WTC11 (cell line): Measurements from ENCODE around the gene ECD. TPM values are rescaled to one million over a fixed set of nuclear protein-coding genes. Genes with fewer than 3 reads are reported as not detected.

ENCODE experiments used
- ATAC-seq: fragments of 200-7000 bp; cut with Tn5 transposase; 2 replicates; pipeline ENCODE4 v1.10.0; 2021; ENCODE audit warnings: mild to moderate bottlenecking, moderate library complexity
- CTCF ChIA-PET: fragments of 300-600 bp; sonication (Branson Sonifier 250); formaldehyde crosslinking; loops from one replicate; lab custom pipeline; 2021; ENCODE audit warnings: antibody characterized with exemption; lab: Charles Lee
- POLR2A ChIA-PET: fragments of 350-600 bp; sonication (Branson Sonifier 250); formaldehyde crosslinking; loops from one replicate; lab custom pipeline; 2021; ENCODE audit warnings: antibody characterized with exemption; lab: Charles Lee
- DNase-seq: peaks from one replicate; pipeline ENCODE4 v3.0.0; 2021; ENCODE audit warnings: low spot score
- H3K27ac Mint-ChIP-seq: 2 replicates; pipeline ENCODE4 v1.8.0; 2021; ENCODE audit warnings: mixed read lengths
- H3K27me3 Mint-ChIP-seq: 2 replicates; pipeline ENCODE4 v1.8.0; 2021; ENCODE audit warnings: low read depth, mild to moderate bottlenecking, moderate library complexity, mixed read lengths
- H3K36me3 Mint-ChIP-seq: 2 replicates; pipeline ENCODE4 v1.8.0; 2021; ENCODE audit warnings: mixed read lengths
- H3K4me1 Mint-ChIP-seq: 2 replicates; pipeline ENCODE4 v1.8.0; 2022; ENCODE audit warnings: mixed read lengths
- H3K4me3 Mint-ChIP-seq: 2 replicates; pipeline ENCODE4 v1.8.0; 2021; ENCODE audit warnings: mild to moderate bottlenecking, moderate library complexity, mixed read lengths
- H3K9me3 Mint-ChIP-seq: 2 replicates; pipeline ENCODE4 v1.8.0; 2021; ENCODE audit warnings: mixed read lengths
- ATF6 ChIP-seq: sonication (generic); formaldehyde crosslinking; IDR thresholded peaks from 2 replicates; pipeline ENCODE4 v1.8.1; 2023; ENCODE audit warnings: mild to moderate bottlenecking, missing genetic modification reagents
- ELF4 ChIP-seq: sonication (generic); formaldehyde crosslinking; IDR thresholded peaks from 2 replicates; pipeline ENCODE4 v1.8.1; 2022; ENCODE audit warnings: low read depth, mild to moderate bottlenecking, moderate library complexity, missing genetic modification reagents
- ERG ChIP-seq: fragments of 250-450 bp; sonication (Bioruptor Pico); IDR thresholded peaks from 2 replicates; pipeline ENCODE4 v1.8.0; 2021; ENCODE audit warnings: mild to moderate bottlenecking
- NFATC4 ChIP-seq: fragments of 250-450 bp; sonication (Bioruptor Pico); IDR thresholded peaks from 2 replicates; pipeline ENCODE4 v1.9.0; 2021; ENCODE audit warnings: mild to moderate bottlenecking
- OVOL2 ChIP-seq: fragments of 250-450 bp; sonication (Bioruptor Pico); IDR thresholded peaks from 2 replicates; pipeline ENCODE4 v1.9.0; 2021; ENCODE audit warnings: mild to moderate bottlenecking, borderline replicate concordance
- RELA ChIP-seq: sonication (generic); formaldehyde crosslinking; IDR thresholded peaks from 2 replicates; pipeline ENCODE4 v1.8.1; 2022; ENCODE audit warnings: missing genetic modification reagents, mild to moderate bottlenecking, borderline replicate concordance
- RORB ChIP-seq: fragments of 250-450 bp; sonication (Bioruptor Pico); IDR thresholded peaks from 2 replicates; pipeline ENCODE4 v1.9.0; 2021; ENCODE audit warnings: mild to moderate bottlenecking
- SP1 ChIP-seq: sonication (generic); formaldehyde crosslinking; conservative IDR thresholded peaks from 2 replicates; pipeline ENCODE4 v1.8.1; 2022; ENCODE audit warnings: missing genetic modification reagents
- TP53 ChIP-seq: sonication (generic); formaldehyde crosslinking; IDR thresholded peaks from 2 replicates; pipeline ENCODE4 v1.8.1; 2023; ENCODE audit warnings: mild to moderate bottlenecking, missing genetic modification reagents
- USF1 ChIP-seq: sonication (generic); formaldehyde crosslinking; IDR thresholded peaks from 2 replicates; pipeline ENCODE4 v1.8.0; 2022; ENCODE audit warnings: mild to moderate bottlenecking, missing genetic modification reagents
- ZBTB43 ChIP-seq: sonication (generic); formaldehyde crosslinking; IDR thresholded peaks from 2 replicates; pipeline ENCODE4 v1.8.1; 2023; ENCODE audit warnings: mild to moderate bottlenecking, missing genetic modification reagents
- ZNF121 ChIP-seq: sonication (generic); formaldehyde crosslinking; IDR thresholded peaks from 2 replicates; pipeline ENCODE4 v1.8.0; 2023; ENCODE audit warnings: missing genetic modification reagents
- ZNF138 ChIP-seq: sonication (generic); formaldehyde crosslinking; conservative IDR thresholded peaks from 2 replicates; pipeline ENCODE4 v1.8.1; 2022; ENCODE audit warnings: mild to moderate bottlenecking, moderate library complexity, missing genetic modification reagents
- ZNF416 ChIP-seq: fragments of 250-450 bp; sonication (Bioruptor Pico); IDR thresholded peaks from 2 replicates; pipeline ENCODE4 v1.9.0; 2021; ENCODE audit warnings: mild to moderate bottlenecking, inconsistent platforms
- total RNA-seq: library from RNA; stranded (reverse); gene quantifications from 3 replicates; pipeline ENCODE4 v1.2.3, GENCODE V29; 2021
- TF ChIP-seq, protein P1 (sequence below): sonication (generic); formaldehyde crosslinking; IDR thresholded peaks from 2 replicates; pipeline ENCODE4 v1.8.1; 2023; ENCODE audit warnings: mild to moderate bottlenecking, missing genetic modification reagents, borderline replicate concordance
- TF ChIP-seq, protein P2 (sequence below): sonication (generic); formaldehyde crosslinking; IDR thresholded peaks from 2 replicates; pipeline ENCODE4 v1.8.1; 2022; ENCODE audit warnings: mild to moderate bottlenecking, missing genetic modification reagents, moderate library complexity, borderline replicate concordance
- TF ChIP-seq, protein P3 (sequence below): sonication (generic); formaldehyde crosslinking; IDR thresholded peaks from 2 replicates; pipeline ENCODE4 v1.8.1; 2022; ENCODE audit warnings: missing genetic modification reagents, borderline replicate concordance
- TF ChIP-seq, protein P4 (sequence below): sonication (generic); formaldehyde crosslinking; IDR thresholded peaks from 2 replicates; pipeline ENCODE4 v1.8.0; 2023; ENCODE audit warnings: missing genetic modification reagents

ECD gene
- total RNA-seq, 1 experiment from 2014 or later: 38.2 TPM

GRCh38 chr10:73182568-73182967, 14.8 kb upstream of the ECD start:
- no peak overlapping the region for H3K4me3 Mint-ChIP-seq
- H3K36me3 Mint-ChIP-seq: peaks cover 20% of the 10 kb centered on the region
- CTCF ChIA-PET: interaction anchor here (0.7 kb wide), 1 partner anchor 1514 kb away, joined by 4 read pairs; no protein-coding TSS in a partner anchor
- TF ChIP-seq, protein P1, sequence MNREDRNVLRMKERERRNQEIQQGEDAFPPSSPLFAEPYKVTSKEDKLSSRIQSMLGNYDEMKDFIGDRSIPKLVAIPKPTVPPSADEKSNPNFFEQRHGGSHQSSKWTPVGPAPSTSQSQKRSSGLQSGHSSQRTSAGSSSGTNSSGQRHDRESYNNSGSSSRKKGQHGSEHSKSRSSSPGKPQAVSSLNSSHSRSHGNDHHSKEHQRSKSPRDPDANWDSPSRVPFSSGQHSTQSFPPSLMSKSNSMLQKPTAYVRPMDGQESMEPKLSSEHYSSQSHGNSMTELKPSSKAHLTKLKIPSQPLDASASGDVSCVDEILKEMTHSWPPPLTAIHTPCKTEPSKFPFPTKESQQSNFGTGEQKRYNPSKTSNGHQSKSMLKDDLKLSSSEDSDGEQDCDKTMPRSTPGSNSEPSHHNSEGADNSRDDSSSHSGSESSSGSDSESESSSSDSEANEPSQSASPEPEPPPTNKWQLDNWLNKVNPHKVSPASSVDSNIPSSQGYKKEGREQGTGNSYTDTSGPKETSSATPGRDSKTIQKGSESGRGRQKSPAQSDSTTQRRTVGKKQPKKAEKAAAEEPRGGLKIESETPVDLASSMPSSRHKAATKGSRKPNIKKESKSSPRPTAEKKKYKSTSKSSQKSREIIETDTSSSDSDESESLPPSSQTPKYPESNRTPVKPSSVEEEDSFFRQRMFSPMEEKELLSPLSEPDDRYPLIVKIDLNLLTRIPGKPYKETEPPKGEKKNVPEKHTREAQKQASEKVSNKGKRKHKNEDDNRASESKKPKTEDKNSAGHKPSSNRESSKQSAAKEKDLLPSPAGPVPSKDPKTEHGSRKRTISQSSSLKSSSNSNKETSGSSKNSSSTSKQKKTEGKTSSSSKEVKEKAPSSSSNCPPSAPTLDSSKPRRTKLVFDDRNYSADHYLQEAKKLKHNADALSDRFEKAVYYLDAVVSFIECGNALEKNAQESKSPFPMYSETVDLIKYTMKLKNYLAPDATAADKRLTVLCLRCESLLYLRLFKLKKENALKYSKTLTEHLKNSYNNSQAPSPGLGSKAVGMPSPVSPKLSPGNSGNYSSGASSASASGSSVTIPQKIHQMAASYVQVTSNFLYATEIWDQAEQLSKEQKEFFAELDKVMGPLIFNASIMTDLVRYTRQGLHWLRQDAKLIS: no peak
- TF ChIP-seq TP53 (CRISPR knock-in tag) (no peak), SP1 (CRISPR knock-in tag) (no peak), ERG (no peak)
- DNase-seq (no peak), ATAC-seq (no peak)
- POLR2A ChIA-PET: interaction anchor here (0.6 kb wide), 1 partner anchor 40 kb away, joined by 3 read pairs; no protein-coding TSS in a partner anchor
- H3K27ac Mint-ChIP-seq: no peak overlapping the region
- H3K27me3 Mint-ChIP-seq: no peaks in the 10 kb centered on the region
- H3K4me1 Mint-ChIP-seq: no peaks in the 10 kb centered on the region
- H3K9me3 Mint-ChIP-seq: peaks cover 5% of the 10 kb centered on the region

GRCh38 chr10:73174148-73174925, 6.5 kb upstream of the ECD start:
- Mint-ChIP-seq H3K36me3 (peaks cover 3% of the 10 kb centered on the region; the same call in 1 of the 2 replicates), H3K27ac (no peak overlapping the region), H3K9me3 (no peaks in the 10 kb centered on the region), H3K4me3 (no peak overlapping the region), H3K4me1 (no peaks in the 10 kb centered on the region), H3K27me3 (no peaks in the 10 kb centered on the region)
- DNase-seq: no peak
- ChIA-PET POLR2A (no interaction called here), CTCF (no interaction called here)
- TF ChIP-seq OVOL2 (CRISPR knock-in tag): no peak
- no peak for TF ChIP-seq RELA (CRISPR knock-in tag)
- no peak for TF ChIP-seq ZBTB43 (CRISPR knock-in tag)
- no peak for TF ChIP-seq ZNF416
- TF ChIP-seq ZNF138: no peak
- TF ChIP-seq RORB (CRISPR knock-in tag): no peak
- no peak for ATAC-seq

GRCh38 chr10:73172867-73173266, 5.1 kb upstream of the ECD start:
- ChIA-PET POLR2A (no interaction called here), CTCF (no interaction called here)
- ATAC-seq: no peak
- H3K27ac Mint-ChIP-seq: no peak overlapping the region
- H3K4me1 Mint-ChIP-seq: peaks cover 4% of the 10 kb centered on the region; the same call in 1 of the 2 replicates
- H3K9me3 Mint-ChIP-seq: no peaks in the 10 kb centered on the region
- no peak overlapping the region for H3K4me3 Mint-ChIP-seq
- H3K36me3 Mint-ChIP-seq: peaks cover 3% of the 10 kb centered on the region; the same call in 1 of the 2 replicates
- DNase-seq: no peak
- no peaks in the 10 kb centered on the region; the same call in 1 of the 2 replicates for H3K27me3 Mint-ChIP-seq
- TF ChIP-seq, protein P2, sequence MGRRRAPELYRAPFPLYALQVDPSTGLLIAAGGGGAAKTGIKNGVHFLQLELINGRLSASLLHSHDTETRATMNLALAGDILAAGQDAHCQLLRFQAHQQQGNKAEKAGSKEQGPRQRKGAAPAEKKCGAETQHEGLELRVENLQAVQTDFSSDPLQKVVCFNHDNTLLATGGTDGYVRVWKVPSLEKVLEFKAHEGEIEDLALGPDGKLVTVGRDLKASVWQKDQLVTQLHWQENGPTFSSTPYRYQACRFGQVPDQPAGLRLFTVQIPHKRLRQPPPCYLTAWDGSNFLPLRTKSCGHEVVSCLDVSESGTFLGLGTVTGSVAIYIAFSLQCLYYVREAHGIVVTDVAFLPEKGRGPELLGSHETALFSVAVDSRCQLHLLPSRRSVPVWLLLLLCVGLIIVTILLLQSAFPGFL: no peak
- TF ChIP-seq RELA (CRISPR knock-in tag) (no peak), ATF6 (CRISPR knock-in tag) (no peak), ZNF121 (no peak), USF1 (CRISPR knock-in tag) (no peak), NFATC4 (no peak), ELF4 (CRISPR knock-in tag) (no peak)
- TF ChIP-seq, protein P3, sequence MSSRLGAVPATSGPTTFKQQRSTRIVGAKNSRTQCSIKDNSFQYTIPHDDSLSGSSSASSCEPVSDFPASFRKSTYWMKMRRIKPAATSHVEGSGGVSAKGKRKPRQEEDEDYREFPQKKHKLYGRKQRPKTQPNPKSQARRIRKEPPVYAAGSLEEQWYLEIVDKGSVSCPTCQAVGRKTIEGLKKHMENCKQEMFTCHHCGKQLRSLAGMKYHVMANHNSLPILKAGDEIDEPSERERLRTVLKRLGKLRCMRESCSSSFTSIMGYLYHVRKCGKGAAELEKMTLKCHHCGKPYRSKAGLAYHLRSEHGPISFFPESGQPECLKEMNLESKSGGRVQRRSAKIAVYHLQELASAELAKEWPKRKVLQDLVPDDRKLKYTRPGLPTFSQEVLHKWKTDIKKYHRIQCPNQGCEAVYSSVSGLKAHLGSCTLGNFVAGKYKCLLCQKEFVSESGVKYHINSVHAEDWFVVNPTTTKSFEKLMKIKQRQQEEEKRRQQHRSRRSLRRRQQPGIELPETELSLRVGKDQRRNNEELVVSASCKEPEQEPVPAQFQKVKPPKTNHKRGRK (CRISPR knock-in tag): no peak
- TF ChIP-seq, protein P4, sequence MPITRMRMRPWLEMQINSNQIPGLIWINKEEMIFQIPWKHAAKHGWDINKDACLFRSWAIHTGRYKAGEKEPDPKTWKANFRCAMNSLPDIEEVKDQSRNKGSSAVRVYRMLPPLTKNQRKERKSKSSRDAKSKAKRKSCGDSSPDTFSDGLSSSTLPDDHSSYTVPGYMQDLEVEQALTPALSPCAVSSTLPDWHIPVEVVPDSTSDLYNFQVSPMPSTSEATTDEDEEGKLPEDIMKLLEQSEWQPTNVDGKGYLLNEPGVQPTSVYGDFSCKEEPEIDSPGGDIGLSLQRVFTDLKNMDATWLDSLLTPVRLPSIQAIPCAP: no peak
